ENCODE measurements around the gene ZNF71. TPM values are rescaled to one million over a fixed set of nuclear protein-coding genes. Genes with fewer than 3 reads are reported as not detected.
A peak's percentile ranks its signal among the peaks of the same experiment; 100 is the strongest.

ZNF71 gene
- total RNA-seq, 2 donors from 2014 or later: 6.9 to 9.8 TPM

- Histone ChIP-seq H3K4me3 (no peak overlapping the region), H3K36me3 (peaks cover 14% of the 10 kb centered on the region), H3K9me3 (no peaks in the 10 kb centered on the region), H3K4me1 (peaks cover 0 to 9% of the 10 kb centered on the region in 2 donors), H3K27me3 (no peaks in the 10 kb centered on the region), H3K27ac (no peak overlapping the region)
- TF ChIP-seq CTCF (IDR thresholded peaks at IDR 0.05): no peak
- no peak for DNase-seq (ENCODE audit: low spot score)
These were observed 68.9 kb downstream of the ZNF71 start for GRCh38 chr19:56663931-56664500.

- peaks cover 14% of the 10 kb centered on the region for H3K36me3 ChIP-seq
These were observed 69.4 kb downstream of the ZNF71 start for GRCh38 chr19:56664511-56664910.

DNA sequence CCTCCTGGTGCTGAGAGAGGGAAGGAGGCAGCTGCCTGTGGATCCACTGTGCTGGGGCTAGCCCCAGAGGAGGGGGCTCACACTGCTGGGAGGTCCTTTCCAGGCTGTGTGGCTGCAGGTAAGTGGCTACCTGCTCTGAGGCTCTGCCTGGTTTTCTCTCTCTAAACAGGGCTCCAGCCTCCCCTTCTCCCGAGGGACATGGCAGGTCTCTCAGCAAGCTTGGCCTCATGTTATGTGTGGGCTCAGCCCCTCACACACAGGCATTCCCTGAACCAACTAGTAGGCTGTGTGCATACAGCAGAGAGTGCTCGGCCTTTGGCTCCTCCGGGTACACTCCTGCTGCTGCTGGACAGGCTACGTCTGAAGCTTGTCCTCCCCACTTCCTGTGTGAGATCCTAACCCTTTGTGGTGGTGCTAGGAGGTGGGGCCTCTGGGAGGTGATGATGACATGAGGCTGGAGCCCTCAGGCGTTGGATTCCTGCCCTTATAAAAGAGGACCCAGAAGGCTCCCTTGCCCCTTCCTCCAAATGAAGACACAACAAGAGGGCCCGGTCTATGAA is 72.3 kb downstream of the ZNF71 start:
- no peak for DNase-seq (ENCODE audit: low spot score)
- H3K27ac ChIP-seq: no peak overlapping the region
- TF ChIP-seq CTCF (IDR thresholded peaks at IDR 0.05): no peak
- H3K36me3 ChIP-seq: peaks cover 14% of the 10 kb centered on the region
- H3K4me3 ChIP-seq: no peak overlapping the region
- H3K4me1 ChIP-seq: peaks cover 0 to 13% of the 10 kb centered on the region in 2 donors
- H3K9me3 ChIP-seq: no peaks in the 10 kb centered on the region
- H3K27me3 ChIP-seq: no peaks in the 10 kb centered on the region

More at GRCh38 chr19:56664511-56664910, 69.4 kb downstream of the ZNF71 start:
- Histone ChIP-seq H3K27me3 (no peaks in the 10 kb centered on the region), H3K4me1 (peaks cover 0 to 9% of the 10 kb centered on the region in 2 donors), H3K9me3 (no peaks in the 10 kb centered on the region), H3K4me3 (no peak overlapping the region), H3K27ac (no peak overlapping the region)
- DNase-seq (ENCODE audit: low spot score): no peak
- TF ChIP-seq CTCF (IDR thresholded peaks at IDR 0.05): no peak

GRCh38 chr19:56668676-56669075 is 73.6 kb downstream of the ZNF71 start:
- TF ChIP-seq CTCF (IDR thresholded peaks at IDR 0.05): no peak
- Histone ChIP-seq H3K27me3 (no peaks in the 10 kb centered on the region), H3K27ac (no peak overlapping the region), H3K36me3 (peaks cover 8% of the 10 kb centered on the region), H3K9me3 (no peaks in the 10 kb centered on the region), H3K4me1 (peaks cover 0 to 13% of the 10 kb centered on the region in 2 donors), H3K4me3 (no peak overlapping the region)
- no peak for DNase-seq (ENCODE audit: low spot score)

DNA sequence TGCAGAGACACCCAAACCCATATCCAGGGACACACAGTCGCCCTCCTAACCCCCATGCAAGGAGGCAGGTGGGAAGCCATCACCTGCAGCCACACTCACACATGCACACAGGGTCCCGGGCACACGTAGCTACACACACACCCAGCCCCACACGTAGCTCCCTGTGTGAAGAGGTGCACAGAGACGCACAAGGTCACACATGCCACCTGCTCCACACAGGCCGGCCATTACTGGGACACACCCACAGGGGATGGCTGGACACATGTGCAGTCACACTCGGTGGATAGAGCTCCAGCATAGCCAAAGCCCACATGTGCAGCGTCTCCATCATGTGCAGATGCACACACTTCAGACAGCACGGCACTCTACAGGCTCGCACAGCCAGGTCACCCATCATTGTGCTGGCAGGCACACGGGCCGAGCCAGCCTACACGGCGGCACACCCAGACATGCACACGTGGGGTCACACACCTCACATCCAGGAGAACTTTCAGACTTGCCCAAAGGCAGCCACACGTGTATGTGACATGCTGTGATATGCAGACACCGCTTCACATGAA is 75.4 kb downstream of the ZNF71 start:
- H3K27ac ChIP-seq: no peak overlapping the region
- DNase-seq (ENCODE audit: low spot score): no peak
- H3K4me3 ChIP-seq: peak overlapping the region; percentile 71 to 74
- H3K4me1 ChIP-seq: peaks cover 0 to 13% of the 10 kb centered on the region in 2 donors
- H3K36me3 ChIP-seq: no peaks in the 10 kb centered on the region
- no peaks in the 10 kb centered on the region for H3K9me3 ChIP-seq
- H3K27me3 ChIP-seq: no peaks in the 10 kb centered on the region
- no peak for TF ChIP-seq CTCF (IDR thresholded peaks at IDR 0.05)
